EL (cell line): ENCODE measurements around the gene NPL.

Experiments used
- DNase-seq: peaks from one replicate; pipeline ENCODE4 v3.0.0-alpha.2; 2016

The NPL gene

GRCh38 chr1:182875889-182876288 is 86.3 kb downstream of the NPL start:
- DNase-seq, result no peak

GRCh38 chr1:182877331-182877730 is 87.8 kb downstream of the NPL start:
- DNase-seq, result no peak

GRCh38 chr1:182877842-182878241 is 88.3 kb downstream of the NPL start:
- DNase-seq, result no peak
